ENCODE results near the gene COMT. TPM values are rescaled to one million over a fixed set of nuclear protein-coding genes. Genes with fewer than 3 reads are reported as not detected.
"Not testable (repeated sequence)": the region's sequence is repeated elsewhere in the genome, so short reads cannot be mapped to it uniquely, and the experiment has no call there.

Gene COMT
- polyA plus RNA-seq, 1 experiment, result 332 TPM

DNA sequence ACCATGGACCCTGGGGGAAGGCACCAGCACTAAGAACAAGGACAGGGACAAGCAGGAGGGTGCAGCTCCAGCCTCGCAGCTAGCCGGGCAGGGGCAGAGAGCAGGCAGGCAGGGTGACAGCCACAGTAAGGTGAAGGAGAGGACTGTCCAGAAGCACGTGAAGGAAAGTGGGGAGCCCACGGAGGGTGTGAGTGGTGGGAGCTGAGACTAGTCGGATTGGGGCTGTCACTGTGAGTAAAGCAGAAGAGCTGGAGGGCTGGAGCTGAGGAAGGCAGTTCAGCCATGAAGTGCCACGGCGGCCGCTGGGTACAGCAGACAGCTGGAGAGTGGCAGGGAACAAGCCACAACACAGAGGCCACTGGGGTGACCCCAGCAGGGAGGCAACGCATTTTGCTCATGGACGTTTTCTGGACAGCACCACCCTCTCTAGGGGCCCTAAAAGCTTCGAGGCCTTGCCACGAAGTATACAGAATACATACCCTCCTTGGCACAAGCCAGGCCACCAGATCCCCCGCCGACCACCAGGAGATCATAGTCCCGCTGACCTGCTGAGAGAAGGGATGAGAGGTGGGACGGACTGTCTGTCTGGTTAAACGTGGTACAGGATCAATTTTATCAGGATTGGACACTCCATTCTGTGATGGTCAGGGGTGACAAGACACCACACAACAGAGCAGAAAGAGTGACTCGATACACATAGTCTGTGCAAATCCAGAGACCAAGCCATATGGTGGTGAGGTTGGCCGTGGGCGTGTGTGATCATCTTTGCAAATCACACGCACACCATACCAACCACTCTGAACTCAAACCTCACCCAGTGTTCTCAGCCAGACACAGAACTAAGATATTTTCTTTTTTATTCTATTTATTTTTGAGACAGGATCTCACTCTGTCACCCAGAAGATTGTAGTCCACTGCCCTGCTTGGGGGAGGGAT, 10.8 kb upstream of the COMT start:
- no peaks in the 10 kb centered on the region for H3K27me3 ChIP-seq (ENCODE audit: control insufficient read depth, insufficient read depth, low read length)
- ChIA-PET CTCF (interaction anchor here (1.0 to 3.0 kb wide), 3 partner anchors 10 to 200 kb away, joined by 3 to 8 read pairs (median 4); partner anchors contain the start of genes COMT and TXNRD2), POLR2A (no interaction called here)
- DNase-seq (ENCODE audit: low read depth), result no peak
- TF ChIP-seq, protein P1, sequence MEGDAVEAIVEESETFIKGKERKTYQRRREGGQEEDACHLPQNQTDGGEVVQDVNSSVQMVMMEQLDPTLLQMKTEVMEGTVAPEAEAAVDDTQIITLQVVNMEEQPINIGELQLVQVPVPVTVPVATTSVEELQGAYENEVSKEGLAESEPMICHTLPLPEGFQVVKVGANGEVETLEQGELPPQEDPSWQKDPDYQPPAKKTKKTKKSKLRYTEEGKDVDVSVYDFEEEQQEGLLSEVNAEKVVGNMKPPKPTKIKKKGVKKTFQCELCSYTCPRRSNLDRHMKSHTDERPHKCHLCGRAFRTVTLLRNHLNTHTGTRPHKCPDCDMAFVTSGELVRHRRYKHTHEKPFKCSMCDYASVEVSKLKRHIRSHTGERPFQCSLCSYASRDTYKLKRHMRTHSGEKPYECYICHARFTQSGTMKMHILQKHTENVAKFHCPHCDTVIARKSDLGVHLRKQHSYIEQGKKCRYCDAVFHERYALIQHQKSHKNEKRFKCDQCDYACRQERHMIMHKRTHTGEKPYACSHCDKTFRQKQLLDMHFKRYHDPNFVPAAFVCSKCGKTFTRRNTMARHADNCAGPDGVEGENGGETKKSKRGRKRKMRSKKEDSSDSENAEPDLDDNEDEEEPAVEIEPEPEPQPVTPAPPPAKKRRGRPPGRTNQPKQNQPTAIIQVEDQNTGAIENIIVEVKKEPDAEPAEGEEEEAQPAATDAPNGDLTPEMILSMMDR (IDR thresholded peaks at IDR 0.05; ENCODE audit: insufficient read depth, low read depth, low read length), result no peak
- H3K36me3 ChIP-seq (ENCODE audit: control insufficient read depth, insufficient read depth, low read length), result no peaks in the 10 kb centered on the region
- H3K4me3 ChIP-seq (ENCODE audit: low read depth, low read length), result no peak overlapping the region

DNA sequence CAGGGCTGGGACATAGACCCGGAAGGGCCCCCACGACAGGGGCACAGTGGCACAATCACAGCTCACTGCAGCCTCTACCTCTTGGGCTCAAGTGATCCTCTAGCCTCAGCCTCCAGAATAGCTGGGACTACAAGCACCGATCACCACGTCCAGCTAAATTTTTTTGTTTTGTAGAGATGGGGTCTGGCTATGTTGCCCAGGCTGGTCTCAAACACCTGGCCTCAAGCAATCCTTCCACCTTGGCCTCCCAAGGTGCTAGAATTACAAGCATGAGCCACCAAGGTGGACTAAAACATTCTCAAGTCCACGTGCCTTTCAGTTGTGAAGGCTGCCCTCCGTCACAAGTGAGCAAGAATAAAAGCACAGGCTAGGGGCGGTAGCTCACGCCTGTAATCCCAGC, 10.1 kb upstream of the COMT start:
- ChIA-PET CTCF (interaction anchor here (1.8 to 3.0 kb wide), 2 partner anchors 9 to 201 kb away, joined by 4 to 8 read pairs; partner anchors contain the start of genes COMT and TXNRD2), POLR2A (no interaction called here)
- Histone ChIP-seq H3K4me3 (ENCODE audit: low read depth, low read length) (no peak overlapping the region), H3K36me3 (ENCODE audit: control insufficient read depth, insufficient read depth, low read length) (peaks cover under 1% of the 10 kb centered on the region; the same call in 1 of the 2 replicates), H3K27me3 (ENCODE audit: control insufficient read depth, insufficient read depth, low read length) (no peaks in the 10 kb centered on the region)
- no peak for DNase-seq (ENCODE audit: low read depth)
- TF ChIP-seq, protein P1 (IDR thresholded peaks at IDR 0.05; ENCODE audit: insufficient read depth, low read depth, low read length), result no peak

DNA sequence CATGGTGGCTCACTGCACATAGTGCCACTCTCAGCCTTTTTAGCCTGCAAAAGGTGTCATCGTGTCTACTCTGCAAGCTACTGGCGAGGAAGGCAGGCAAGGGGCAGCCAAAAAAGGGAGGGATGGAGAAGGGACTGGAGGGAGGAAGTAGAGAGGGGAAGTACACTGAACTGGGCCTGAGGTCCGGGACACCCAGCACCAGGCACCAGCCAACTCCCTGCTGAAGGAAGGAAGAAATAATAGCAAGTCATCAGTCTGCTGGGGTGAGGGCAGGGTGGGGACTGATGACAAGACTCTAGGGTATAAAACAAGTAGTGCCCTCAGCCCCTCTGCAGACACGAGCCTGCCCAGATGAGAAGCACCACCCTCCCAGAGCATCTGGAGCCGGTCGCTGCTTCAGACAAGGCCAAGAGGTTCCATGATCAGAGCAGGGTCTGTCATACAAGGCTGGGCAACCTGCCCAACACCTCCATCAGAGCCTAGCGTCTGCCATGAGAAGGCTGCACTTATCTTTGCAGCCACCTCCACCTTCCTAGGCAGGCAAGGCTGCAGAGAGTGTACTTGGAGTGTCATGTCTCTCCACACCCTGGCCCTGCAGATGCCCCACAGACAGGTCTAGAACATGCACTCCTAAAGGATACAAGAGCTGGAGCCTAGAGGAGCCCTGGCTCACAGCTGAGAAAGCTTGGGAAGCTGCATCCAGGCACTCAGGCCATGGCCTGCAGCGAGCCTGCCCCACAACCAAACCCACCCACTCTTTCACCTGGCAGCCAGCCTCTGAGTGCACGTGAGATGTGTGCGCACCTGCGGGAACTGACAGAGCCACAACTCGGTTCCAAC, 9.0 kb upstream of the COMT start:
- H3K36me3 ChIP-seq (ENCODE audit: control insufficient read depth, insufficient read depth, low read length), result peaks cover 1% of the 10 kb centered on the region; the same call in 1 of the 2 replicates
- TF ChIP-seq, protein P1 (IDR thresholded peaks at IDR 0.05; ENCODE audit: insufficient read depth, low read depth, low read length), result no peak
- H3K4me3 ChIP-seq (ENCODE audit: low read depth, low read length), result no peak overlapping the region
- ChIA-PET POLR2A (no interaction called here), CTCF (interaction anchor here (0.7 to 3.0 kb wide), 3 partner anchors 8 to 202 kb away, joined by 3 to 8 read pairs (median 4); partner anchors contain the start of genes COMT and TXNRD2)
- no peak for DNase-seq (ENCODE audit: low read depth)
- no peaks in the 10 kb centered on the region for H3K27me3 ChIP-seq (ENCODE audit: control insufficient read depth, insufficient read depth, low read length)

DNA sequence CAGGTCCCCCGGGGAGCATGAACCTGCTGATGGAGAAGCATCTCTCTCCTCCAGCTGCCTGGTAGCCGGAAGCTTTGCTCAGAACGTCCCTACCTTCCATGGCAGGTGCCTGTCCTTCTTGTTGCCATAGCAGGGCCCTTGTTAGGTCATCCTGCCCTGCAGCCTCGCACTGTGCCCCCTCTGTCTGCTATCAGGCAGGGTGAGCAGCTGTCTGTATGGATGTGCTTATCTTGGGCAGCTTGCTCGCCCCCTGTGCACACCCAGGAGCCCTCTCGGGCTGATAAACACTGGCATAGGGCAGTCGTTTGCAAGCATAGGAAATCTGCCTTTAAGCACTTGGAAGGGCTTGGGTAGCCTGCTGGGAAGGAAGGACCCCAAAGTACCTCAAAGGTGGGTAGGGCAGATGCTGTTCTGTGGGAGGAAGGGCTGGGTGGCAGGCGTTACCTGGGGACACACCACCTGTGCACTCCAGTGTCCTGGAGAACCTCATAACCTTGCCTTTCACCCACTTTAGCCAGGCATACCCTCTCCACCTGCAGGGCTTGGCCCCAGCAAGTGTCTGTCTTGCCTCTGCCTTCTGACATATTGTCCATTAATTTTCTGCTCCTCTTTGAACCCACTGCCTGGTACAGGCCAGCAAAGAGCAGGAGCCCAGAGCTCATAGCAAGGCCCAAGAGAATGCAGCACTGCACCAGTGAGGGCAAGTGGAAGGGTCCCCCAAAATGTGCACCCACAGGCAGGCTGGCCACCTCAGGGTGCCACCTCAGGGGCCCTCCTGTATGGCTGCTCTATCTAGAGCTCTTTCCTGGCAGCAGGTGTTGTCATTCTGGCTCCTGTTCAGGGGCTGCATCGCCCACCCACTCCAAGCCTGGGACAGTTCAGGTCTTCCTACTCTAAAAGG, 8.0 kb upstream of the COMT start:
- H3K27me3 ChIP-seq (ENCODE audit: control insufficient read depth, insufficient read depth, low read length), result no peaks in the 10 kb centered on the region
- ChIA-PET CTCF (interaction anchor here (1.9 kb wide), 1 partner anchor 23 kb away, joined by 4 read pairs; no protein-coding TSS in a partner anchor), POLR2A (interaction anchor here (0.6 kb wide), 2 partner anchors 53 to 487 kb away, joined by 8 read pairs; no protein-coding TSS in a partner anchor)
- no peak overlapping the region for H3K4me3 ChIP-seq (ENCODE audit: low read depth, low read length)
- TF ChIP-seq, protein P1 (IDR thresholded peaks at IDR 0.05; ENCODE audit: insufficient read depth, low read depth, low read length), result no peak
- H3K36me3 ChIP-seq (ENCODE audit: control insufficient read depth, insufficient read depth, low read length), result peaks cover 1% of the 10 kb centered on the region; the same call in 1 of the 2 replicates
- no peak for DNase-seq (ENCODE audit: low read depth)

DNA sequence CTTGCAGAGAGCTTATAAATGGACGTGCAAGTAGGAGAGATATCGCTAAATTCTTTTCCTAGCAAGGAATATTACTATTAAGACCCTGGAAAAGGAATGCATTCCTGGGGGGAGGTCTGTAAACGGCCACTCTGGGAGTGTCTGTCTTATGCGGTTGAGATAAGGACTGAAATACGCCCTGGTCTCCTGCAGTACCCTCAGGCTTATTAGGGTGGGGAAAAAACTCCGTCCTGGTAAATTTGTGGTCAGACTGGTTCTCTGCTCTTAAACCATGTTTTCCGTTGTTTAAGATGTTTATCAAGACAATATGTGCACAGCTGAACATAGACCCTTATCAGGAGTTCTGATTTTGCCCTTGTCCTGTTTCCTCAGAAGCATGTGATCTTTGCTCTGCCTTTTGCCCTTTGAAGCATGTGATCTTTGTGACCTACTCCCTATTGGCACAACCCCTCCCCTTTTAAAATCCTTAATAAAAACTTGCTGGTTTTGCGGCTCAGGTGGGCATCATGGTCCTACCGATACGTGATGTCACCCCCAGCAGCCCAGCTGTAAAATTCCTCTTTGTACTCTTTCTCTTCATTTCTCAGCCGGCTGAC, 6.4 kb upstream of the COMT start:
- CTCF ChIA-PET, result interaction anchor here (1.9 kb wide), 1 partner anchor 25 kb away, joined by 4 read pairs; no protein-coding TSS in a partner anchor

More for the DNA sequence above, 6.4 kb upstream of the COMT start:
- H3K4me3 ChIP-seq (ENCODE audit: low read depth, low read length); DNase-seq (ENCODE audit: low read depth); POLR2A ChIA-PET; H3K36me3 ChIP-seq (ENCODE audit: control insufficient read depth, insufficient read depth, low read length); H3K27me3 ChIP-seq (ENCODE audit: control insufficient read depth, insufficient read depth, low read length): not testable (repeated sequence)

Data from BJ (cell line).